Skin epidermis (tissue), 12 donors: Measurements from ENCODE around the gene ELANE.
A peak's percentile ranks its signal among the peaks of the same experiment; 100 is the strongest.

Experiments used
- H3K27ac ChIP-seq, 21 experiments: fragments of 200-600 bp; sonication (generic) in 11 of 21; one replicate each; pipeline ENCODE4 v1.5.0; 2020; ENCODE audit warnings: mild to moderate bottlenecking in 3 of 21, inconsistent platforms in 2 of 21, moderate library complexity in 2 of 21
- H3K4me3 ChIP-seq, 7 experiments: fragments of 200-600 bp; sonication (generic) in 2 of 7; one replicate each; pipeline ENCODE4 v1.5.0; 2020; ENCODE audit warnings: inconsistent platforms in 2 of 7, mild to moderate bottlenecking in 2 of 7, moderate library complexity in 1 of 7

The ELANE gene

DNA sequence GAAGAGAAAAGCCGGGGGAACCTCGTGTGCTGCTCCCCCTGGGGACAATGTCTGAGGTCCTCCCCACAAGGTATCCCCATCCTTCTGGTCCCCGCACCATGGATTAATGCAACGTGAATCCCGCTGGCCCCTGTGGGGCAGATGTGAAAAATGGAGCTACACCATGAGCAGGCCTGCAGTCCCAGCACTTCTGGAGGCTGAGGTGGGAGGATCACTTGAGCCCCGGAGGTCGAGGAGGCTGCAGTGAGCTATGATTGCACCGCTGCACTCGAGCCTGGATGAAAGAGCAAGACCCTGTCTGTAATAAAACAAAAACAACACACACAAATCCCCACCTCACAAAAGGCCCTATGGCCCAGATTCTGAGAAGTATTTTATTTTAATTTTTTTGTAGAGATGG is 6.2 kb downstream of the ELANE start:
- peak overlapping the region in 7 of 21 experiments; percentile 75 to 88 (median 81) for H3K27ac ChIP-seq
- H3K4me3 ChIP-seq, result no peak overlapping the region

DNA sequence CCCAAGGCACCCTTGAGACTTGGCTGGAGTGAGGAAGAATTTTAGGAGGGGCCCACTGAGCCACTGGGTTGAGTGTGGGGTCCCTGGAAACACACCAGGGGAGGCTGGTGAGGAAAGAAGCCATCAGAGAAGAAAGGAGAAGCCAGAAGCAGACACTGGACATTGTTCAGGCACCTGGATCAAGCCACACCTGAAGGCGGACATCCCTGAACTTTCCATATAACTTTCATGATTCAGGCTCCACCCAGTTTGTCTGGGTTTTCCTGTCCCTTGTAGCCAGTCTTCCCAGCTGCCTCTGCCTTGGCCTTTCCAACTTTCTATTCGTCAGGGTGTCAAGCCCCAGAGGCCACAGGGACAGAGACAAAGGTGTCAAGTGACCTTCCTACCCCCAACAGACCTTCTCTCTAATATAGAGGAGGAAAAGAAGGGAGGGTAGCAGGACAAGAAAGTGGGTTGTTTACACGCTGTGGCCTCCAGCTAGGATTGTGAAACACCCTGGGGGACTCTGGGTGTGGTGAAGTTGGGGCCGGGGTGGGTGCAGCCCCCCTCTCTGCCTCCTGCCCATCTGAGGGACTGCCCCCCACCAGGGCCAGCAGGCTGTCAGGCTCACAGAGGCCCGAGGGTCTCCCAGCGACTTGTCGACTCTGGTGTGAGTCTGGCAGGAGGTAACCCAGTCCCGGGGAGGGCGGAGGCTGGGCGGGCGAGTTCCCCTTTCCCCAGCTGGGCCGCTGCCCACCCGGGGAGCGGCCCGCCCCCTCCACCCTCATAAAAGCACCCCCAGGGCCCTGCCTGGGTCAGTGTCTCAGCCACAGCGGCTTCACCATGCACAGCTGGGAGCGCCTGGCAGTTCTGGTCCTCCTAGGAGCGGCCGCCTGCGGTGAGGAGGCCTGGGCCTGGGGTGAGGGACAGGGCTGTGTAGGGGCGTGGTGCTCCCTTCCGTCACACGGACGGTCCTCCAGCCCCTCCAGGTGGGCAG is 7.1 kb downstream of the ELANE start, which contains the start of gene CFD:
Gene CFD (plus strand): TSS at position 797 of the 976 bp plus-strand sequence. CDS start 26 bp downstream, at position 823.
- Histone ChIP-seq H3K4me3 (peak within 1 kb of the TSS; percentile 22 to 50 (median 36)), H3K27ac (peak within 1 kb of the TSS in 19 of 21 experiments; percentile 9 to 88 (median 78))

DNA sequence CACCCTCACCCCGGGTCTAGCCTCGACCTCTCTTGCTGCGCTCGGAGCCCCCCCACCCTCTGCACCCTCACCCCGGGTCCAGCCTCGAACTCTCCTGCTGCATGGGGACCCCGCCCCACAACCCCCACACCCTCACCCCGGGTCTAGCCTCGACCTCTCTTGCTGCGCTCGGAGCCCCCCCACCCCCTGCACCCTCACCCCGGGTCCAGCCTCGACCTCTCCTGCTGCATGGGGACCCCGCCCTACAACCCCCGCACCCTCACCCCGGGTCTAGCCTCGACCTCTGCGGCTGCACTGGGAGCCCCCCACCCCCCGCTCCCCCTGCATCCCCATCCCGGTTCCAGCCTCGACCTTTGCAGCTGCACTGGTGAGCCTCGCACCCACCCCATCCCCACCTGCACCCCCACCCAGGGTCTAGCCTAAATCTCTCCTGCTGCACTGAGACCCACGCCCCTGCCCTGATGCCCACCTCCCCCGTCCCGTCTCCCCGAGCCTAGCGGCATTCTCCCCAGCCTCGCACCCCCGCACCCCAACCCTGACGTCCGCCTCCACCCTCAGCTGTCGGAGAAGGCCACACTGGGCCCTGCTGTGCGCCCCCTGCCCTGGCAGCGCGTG is 9.1 kb downstream of the ELANE start:
- Histone ChIP-seq H3K27ac (peak overlapping the region in 6 of 21 experiments; percentile 39 to 88 (median 72)), H3K4me3 (peak overlapping the region in 5 of 7 experiments; percentile 22 to 50 (median 40))

DNA sequence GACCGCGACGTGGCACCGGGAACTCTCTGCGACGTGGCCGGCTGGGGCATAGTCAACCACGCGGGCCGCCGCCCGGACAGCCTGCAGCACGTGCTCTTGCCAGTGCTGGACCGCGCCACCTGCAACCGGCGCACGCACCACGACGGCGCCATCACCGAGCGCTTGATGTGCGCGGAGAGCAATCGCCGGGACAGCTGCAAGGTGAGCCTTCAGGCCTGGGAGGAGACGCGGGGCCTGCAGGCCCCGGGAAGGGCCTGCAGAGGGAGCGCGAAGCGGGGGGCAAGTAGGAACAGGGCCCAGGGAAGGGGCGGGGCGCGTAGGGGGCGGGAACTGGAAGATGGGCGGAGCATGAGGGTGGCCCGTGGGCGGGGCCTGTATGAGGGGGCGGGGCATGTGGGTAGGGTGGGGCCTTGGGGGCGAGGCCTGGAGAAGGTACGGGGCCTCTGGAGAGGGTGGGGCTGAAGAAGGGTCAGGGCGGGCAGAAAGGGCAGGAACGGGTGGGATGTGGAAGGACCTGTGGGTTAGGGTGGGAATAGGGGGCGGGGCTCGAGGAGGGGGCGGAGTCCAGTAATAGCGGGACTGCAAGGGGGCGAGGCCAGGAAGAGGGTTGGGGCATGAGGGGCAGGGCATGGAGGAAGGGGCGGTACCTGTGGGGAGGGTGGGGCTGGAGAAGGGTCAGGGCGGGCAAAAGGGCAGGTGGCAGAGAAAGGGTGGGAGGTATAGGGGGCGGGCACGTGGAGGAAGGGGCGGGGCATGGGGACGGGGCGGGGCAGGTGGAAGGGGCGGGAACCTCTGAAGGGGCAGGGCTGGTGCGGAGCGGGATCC is 9.9 kb downstream of the ELANE start:
- peak overlapping the region in 1 of 7 experiments; percentile 28 for H3K4me3 ChIP-seq
- peak overlapping the region in 4 of 21 experiments; percentile 1 to 39 (median 20) for H3K27ac ChIP-seq

DNA sequence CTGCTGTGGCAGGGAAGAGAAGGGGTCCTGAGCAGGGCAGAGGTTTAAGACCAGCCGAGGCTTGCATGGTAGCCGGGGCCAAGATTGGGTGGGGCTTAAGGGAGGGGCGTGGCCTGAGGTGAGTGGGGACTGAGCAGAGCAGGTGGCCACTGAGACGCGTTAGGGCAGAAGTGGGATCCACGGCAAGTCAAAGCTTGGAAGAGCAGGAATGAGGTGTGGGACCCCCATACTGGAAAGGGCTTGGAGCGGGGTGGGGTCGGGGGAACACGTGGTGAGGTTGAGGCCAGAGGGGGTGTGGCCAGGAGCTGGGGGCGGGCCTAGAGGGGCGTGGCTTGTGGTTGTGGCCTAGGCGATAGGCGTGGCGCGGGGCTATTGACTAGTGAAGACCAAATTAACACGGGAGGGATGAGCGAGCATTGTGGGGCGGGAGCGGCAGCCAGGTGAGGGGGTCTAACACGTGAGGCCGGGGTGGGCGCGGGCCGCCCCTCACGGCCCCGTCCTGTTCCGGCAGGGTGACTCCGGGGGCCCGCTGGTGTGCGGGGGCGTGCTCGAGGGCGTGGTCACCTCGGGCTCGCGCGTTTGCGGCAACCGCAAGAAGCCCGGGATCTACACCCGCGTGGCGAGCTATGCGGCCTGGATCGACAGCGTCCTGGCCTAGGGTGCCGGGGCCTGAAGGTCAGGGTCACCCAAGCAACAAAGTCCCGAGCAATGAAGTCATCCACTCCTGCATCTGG is 10.6 kb downstream of the ELANE start:
- peak overlapping the region in 2 of 21 experiments; percentile 10 to 38 for H3K27ac ChIP-seq

DNA sequence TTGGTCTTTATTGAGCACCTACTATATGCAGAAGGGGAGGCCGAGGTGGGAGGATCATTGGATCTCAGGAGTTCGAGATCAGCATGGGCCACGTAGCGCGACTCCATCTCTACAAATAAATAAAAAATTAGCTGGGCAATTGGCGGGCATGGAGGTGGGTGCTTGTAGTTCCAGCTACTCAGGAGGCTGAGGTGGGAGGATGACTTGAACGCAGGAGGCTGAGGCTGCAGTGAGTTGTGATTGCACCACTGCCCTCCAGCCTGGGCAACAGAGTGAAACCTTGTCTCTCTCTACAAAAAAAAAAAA is 11.2 kb downstream of the ELANE start:
- Histone ChIP-seq H3K4me3 (peak overlapping the region in 1 of 7 experiments; percentile 22), H3K27ac (peak overlapping the region in 5 of 21 experiments; percentile 29 to 51 (median 43))

More for the DNA sequence above, 10.6 kb downstream of the ELANE start:
- H3K4me3 ChIP-seq, result peak overlapping the region in 3 of 7 experiments; percentile 7 to 22 (median 13)

DNA sequence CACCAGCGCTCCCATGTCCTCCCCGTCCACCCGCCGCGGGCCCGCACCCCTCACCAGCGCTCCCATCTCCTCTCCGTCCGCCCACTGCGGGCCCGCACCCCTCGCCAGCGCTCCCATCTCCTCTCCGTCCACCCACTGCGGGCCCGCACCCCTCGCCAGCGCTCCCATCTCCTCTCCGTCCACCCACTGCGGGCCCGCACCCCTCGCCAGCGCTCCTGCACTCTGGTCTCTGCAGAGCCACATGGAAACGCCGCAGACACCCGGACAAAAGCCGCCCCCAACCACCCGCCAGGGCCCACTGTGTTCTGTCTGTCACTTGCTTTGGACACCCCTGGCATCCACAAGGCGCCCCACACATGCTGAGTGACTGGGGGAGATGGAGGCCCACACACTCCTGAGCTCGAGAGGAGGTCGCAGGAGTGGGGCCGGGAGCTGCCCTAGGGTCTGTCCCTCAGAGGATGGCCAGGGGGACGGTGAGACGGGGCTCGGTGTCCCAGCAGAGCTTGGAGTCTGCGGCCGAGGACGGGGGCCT is 14.7 kb downstream of the ELANE start:
- Histone ChIP-seq H3K27ac (no peak overlapping the region), H3K4me3 (no peak overlapping the region)

DNA sequence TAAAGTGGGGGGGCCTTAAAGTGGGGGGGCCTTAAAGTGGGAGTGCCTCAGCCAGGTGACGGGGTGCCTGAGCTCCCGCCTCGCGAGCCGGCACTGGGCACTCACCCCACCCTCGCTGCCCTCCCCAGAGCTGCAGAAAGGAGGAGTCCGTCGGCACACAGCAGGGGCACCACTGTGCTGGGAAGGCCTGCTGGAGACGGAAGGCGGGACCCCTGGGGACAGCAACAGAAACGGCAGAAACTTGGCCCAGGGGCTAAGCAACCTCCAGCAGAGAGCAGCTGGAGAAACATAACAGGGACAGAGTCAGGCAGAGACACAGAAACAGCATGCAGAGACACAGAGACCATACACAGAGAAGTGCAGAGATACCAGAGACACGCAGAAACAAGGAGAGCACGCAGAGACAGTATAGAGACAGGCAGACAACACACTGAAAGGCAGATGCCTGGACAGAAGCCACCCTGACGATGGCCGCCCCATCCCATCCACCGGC is 15.2 kb downstream of the ELANE start:
- no peak overlapping the region for H3K4me3 ChIP-seq
- H3K27ac ChIP-seq, result peak overlapping the region in 1 of 21 experiments; percentile 27

DNA sequence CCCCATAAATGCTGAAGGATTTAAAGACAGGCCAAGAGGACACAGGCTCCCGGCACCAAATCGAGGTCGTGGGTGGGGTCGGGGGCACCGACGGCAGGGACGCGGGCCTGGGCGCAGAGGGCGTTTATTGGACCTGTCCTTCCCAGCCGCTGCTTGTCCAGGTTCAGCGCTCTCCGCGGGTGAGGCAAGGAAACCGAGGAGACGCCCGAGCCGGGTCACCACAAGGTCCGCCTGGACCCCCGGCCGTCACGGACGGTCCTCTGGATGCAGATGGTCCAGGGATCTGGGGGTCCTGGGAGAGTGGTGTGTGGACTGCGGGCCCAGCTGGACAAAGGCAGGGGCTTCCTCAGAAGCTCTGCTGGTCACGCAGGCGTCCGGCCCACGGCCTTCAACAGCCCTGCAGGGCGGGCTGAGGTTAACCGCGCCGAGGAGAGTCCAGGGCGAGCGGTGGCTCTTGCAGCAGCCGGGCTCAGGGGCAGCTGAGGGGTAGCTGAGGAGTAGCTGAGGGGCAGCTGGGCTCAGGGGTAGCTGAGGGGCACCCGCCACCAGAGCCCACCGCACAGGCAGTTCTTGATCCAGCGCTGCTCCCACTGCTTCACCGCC is 15.9 kb downstream of the ELANE start:
- H3K27ac ChIP-seq, result peak overlapping the region in 7 of 21 experiments; percentile 27 to 89 (median 79)
- H3K4me3 ChIP-seq, result no peak overlapping the region

DNA sequence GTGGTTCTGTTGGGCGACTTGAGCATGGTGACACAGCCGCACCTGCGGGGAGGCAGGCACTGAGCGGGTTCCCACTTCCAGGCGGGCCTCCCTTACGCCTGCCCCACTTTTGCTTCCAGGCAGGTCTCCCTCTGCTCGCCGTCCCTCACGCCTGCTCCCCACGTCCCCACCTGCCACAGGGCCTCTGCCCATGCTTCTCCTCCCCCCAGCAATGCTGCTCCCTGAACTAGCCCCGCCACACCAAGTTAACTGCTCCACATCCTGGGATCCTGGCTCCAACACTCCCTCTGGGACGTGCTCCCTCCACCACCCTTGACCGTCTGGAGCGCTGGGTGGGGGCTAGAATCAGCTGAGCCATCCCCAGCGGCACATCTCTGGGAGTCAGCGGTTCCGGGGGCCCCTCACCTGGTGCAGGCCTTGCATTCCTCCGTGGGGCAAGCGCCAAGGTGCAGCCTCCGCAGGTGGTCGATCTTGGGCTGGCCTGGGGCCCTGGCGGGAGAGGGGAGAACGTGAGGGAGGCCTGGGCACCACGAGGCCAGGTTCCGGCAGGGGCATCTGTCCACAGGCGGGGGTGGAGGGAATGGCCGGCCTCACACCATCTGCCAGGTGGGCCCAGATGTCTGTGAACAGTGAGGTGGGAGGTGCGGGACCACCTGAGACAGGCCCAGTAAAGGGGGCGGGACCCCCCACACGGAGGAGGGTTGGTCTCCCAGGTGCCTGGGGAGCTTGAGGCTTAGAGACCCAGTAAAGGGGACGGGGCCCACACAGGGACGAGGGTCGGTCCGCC is 16.5 kb downstream of the ELANE start:
- Histone ChIP-seq H3K27ac (peak overlapping the region in 19 of 21 experiments; percentile 17 to 89 (median 66)), H3K4me3 (no peak overlapping the region)

DNA sequence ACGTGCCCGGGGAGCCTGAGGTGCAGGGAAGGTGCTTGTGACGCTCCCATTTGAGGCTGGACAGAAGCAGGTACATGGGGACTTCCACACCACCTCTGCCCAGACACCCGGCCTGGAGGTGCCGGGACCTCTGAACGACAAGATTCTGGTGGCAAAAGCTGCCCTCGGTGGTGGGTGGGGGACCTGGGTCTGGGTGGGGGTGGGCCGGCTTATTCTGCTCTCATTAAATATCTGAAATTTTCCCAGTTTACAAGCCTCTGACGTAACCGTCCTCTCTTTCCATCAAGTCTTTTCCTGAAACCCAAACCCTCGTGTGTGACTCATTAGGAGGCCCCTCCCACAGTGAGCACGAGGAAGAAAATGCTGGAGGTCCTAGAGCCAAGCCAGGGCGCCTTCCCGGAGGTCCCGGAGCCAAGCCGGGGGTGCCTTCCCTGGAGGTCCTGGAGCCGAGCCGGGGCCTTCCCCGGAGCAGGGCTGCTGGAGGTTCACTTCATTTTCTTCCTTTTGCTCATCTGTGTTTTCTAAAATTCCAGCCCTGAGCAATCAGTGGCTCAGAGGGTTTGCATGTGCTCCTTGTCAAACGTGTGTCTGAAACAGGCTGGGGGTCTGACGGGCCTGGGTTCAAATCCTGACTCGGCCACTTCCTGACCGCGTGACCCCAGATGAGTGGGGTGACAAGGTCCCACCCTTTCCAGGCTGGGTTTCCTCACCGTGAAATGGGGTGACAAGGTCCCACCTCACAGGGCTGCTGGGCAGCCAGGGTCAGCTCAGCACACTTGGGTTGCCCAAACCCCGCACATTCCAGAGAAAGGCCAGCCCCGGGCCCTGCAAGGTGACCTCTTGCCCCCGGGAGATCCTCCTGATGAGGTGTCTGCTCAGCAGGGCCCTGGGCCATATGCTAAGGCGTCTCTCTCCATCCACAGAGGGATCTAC is 17.4 kb downstream of the ELANE start:
- peak overlapping the region in 20 of 21 experiments; percentile 17 to 89 (median 66) for H3K27ac ChIP-seq
- no peak overlapping the region for H3K4me3 ChIP-seq

DNA sequence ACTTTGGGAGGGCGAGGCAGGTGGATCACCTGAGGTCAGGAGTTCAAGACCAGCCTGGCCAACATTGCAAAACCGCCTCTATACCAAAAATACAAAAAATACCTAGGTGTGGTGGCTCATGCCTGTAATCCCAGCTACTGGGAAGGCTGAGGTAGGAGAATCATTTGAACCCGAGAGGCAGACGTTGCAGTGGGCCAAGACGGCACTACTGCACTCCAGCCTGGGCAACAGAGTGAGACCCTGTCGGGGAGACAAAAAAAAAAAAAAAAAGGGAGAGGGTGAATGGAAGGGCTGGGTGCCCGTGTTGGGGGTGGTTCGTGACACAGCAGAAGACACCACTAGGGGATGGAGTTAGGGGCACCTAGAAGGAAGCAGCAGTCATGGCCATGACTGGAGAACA is 18.2 kb downstream of the ELANE start:
- H3K27ac ChIP-seq, result peak overlapping the region in 15 of 21 experiments; percentile 18 to 89 (median 66)
- H3K4me3 ChIP-seq, result no peak overlapping the region

DNA sequence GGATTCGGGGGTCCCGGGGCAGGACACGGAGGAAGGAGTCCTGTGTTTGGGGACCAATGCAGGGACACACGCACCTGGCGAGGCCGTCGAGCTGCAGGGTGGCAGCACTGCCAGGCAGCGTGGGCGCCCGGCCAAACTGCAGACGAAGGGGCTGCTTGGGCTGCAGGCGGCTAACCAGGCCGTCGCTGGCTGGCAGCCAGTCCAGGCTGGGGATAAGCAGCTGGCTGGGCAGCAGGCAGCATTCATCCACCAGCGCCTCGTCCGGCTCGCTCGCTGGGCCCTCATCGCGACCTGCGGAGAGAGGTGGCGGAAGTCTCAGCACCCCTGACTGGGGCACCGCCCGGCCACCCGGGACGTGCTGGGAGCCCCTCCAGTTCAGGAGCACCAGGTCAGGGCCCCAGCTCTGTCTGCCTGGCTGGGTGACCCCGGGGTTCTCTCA is 18.9 kb downstream of the ELANE start:
- Histone ChIP-seq H3K27ac (peak overlapping the region in 3 of 21 experiments; percentile 52 to 73 (median 69)), H3K4me3 (no peak overlapping the region)

DNA sequence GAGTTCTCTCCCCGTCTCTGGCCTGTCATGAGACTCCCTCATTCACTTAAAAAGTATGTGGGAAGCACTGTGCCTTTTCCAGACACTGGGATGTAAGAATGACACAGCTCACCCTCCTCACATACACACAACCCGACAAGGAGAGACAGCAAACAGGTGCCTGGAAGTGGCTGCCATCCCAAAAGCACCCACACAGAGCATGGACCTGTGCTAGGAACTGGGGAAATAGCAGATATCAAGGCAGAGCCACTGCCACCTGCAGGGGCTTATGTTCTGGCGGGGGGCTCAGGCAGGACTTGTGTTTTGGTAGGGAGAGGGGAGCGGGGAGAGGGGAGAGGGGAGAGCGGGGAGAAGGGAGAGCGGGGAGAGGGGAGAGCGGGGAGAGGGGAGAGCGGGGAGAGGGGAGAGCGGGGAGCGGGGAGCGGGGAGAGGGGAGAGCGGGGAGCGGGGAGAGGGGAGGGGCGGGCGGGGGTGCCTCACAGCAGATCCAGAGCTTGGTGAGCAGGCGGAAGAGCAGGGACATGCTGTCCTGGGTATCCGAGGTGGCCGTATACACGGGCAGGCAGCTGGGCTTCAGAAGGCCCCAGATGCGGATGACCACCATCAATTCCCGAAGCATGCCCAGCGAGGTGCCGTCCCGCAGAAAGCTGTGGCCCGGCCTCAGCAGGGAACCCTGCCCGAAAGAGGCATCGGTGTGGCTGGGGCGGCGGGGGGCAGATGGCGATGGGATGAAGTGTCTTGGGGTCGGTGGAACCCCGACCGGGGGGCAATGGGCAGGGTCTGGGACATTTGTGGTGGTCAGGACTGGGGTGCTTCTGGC is 19.6 kb downstream of the ELANE start:
- peak overlapping the region in 18 of 21 experiments; percentile 25 to 90 (median 70) for H3K27ac ChIP-seq

DNA sequence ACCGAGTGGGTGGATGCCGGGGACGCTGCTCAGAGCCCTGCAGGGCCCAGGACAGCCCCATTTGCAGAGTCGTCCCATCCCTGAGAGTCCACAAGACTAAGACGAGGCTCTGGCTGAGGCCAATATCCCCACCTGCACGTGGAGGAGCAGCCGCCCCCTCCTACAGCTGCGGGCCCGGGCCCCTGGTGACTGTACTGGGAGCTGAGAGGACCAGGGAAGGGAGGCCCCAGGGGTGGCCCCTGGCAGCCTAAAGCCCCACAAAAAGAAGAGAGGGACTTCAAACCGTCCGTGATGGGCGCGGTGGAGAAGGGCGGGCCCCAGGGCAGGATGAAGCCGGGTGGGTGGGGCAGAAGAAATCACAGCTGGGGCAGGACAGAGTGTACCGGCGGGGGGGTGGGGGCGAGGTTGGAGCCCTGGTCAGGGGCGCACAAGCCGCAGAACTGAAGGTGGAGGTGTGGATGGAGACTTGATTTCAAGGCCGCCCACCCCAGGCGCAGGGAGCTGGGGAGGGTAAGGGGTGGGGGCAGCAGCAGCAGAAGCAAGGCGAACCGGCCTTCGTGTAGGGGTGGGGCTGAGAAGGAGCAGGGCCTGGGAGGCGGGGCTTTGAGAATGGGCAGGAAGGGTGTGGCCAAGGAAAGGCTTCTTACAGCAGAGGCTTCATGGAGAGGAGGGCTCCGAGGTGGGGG is 20.3 kb downstream of the ELANE start:
- Histone ChIP-seq H3K27ac (peak overlapping the region in 19 of 21 experiments; percentile 7 to 90 (median 69)), H3K4me3 (peak overlapping the region in 4 of 7 experiments; percentile 4 to 28 (median 18))

More for the DNA sequence above, 19.6 kb downstream of the ELANE start:
- H3K4me3 ChIP-seq, result peak overlapping the region in 2 of 7 experiments; percentile 4 to 12
